GM18951 (cell line): ENCODE data around the gene BRWD1.

Experiments used
- POLR2A ChIP-seq: IDR thresholded peaks from 4 replicates; pipeline ENCODE4 v1.6.1; 2011; ENCODE audit warnings: mild to moderate bottlenecking; ENCODE audit not compliant: insufficient read length, insufficient read depth; ENCODE audit errors: extremely low read depth
- in situ Hi-C: fragments of 300-500 bp; cut with MboI; formaldehyde crosslinking; loops from one replicate; pipeline ENCODE4 v1.12.0; 2022; ENCODE audit warnings: low sequenced_read_pairs, mixed read lengths, inconsistent platforms; ENCODE audit not compliant: unreplicated experiment

BRWD1 gene

GRCh38 chr21:39319251-39319756 lies 5.9 kb upstream of the BRWD1 start:
- TF ChIP-seq POLR2A, result no peak
- in situ Hi-C loops, result no loop called here

- in situ Hi-C loops, result no loop called here
Measured at GRCh38 chr21:39318091-39318959, 4.9 kb upstream of the BRWD1 start.

DNA sequence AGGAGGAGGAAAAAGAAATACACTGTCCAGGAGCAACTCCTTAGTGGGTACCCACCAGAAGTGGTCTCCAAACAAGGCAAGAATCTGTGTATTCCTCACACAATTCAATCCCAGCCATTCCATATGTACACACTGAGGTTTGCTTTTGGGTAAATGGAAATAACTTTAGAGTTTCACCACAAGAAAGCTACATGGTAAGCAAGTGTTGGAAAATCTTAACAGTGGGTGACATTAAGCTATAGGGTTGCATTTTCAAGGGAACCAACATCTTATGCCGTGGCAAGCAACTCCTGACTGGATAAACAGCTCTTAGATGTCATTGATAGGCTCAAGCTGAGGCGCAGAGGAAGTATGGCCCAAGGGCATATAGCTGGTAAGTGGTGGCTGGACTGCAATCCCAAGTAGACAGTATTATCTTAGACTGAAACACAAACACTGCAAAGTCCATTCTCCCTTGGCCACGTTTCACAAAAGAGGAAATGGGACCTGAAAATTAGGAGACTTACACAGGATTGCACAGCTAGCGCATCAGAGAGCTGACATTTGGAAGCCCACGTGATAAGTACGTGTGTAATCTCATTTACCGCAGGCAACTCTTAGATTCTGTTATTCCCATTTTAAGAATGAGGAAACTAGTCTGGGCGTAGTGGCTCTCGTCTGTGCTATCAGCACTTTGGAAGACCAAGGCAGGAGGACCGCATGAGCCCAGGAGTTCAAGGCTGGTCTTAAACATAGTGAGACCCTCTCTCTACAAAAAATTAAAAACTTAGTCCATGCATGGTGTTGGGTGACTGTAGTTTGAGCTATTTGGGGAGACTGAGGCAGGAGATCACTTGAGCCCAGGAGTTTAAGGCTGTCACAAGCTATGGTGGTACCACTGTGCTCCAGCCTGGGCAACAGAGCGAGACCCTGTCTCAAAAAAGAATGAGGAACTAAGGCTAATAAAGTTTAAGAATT lies 4.0 kb upstream of the BRWD1 start:
- no peak for TF ChIP-seq POLR2A
- in situ Hi-C loops, result no loop called here

More at GRCh38 chr21:39318091-39318959, 4.9 kb upstream of the BRWD1 start:
- no peak for TF ChIP-seq POLR2A

GRCh38 chr21:39316729-39317128 lies 3.3 kb upstream of the BRWD1 start:
- TF ChIP-seq POLR2A, result no peak
- in situ Hi-C loops, result no loop called here

DNA sequence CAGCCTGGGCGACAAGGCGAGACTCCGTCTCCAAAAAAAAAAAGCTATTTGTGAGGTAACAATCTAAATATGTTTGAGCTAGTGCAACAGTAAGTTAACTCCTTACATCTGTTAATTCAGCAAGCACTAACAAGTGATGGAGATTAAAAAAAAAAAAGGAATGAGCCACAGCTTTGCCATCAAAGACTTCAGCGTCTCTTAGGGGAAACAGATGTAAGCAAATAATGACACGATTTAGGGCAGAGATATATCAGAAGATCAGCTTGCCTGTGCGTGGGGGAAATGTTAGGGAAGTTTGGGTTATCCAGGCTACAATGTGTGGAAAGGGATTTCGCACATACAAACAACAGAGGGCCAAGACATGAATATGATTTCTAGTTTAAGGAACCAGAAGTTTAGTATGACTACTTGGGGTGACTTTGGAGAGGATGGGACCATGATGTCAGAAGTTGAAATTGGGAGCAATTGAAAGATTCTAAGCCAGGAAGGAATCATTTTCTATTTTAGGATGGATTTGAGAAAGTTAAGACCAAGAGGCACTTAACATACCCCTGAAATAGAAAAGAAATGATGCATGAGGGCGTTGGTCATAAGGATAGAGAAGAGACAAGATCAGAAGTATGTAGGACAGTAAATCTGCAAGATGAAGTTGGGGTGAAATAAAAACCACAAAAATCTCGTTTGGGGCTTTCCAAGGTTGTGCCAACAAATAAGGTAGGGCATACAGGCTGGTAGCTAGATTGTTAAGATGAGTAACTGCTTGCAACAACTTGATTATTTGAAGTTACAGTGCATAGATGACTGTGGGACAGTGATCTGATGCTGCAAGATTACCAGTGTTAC lies 2.4 kb upstream of the BRWD1 start:
- TF ChIP-seq POLR2A, result no peak
- in situ Hi-C loops, result no loop called here

DNA sequence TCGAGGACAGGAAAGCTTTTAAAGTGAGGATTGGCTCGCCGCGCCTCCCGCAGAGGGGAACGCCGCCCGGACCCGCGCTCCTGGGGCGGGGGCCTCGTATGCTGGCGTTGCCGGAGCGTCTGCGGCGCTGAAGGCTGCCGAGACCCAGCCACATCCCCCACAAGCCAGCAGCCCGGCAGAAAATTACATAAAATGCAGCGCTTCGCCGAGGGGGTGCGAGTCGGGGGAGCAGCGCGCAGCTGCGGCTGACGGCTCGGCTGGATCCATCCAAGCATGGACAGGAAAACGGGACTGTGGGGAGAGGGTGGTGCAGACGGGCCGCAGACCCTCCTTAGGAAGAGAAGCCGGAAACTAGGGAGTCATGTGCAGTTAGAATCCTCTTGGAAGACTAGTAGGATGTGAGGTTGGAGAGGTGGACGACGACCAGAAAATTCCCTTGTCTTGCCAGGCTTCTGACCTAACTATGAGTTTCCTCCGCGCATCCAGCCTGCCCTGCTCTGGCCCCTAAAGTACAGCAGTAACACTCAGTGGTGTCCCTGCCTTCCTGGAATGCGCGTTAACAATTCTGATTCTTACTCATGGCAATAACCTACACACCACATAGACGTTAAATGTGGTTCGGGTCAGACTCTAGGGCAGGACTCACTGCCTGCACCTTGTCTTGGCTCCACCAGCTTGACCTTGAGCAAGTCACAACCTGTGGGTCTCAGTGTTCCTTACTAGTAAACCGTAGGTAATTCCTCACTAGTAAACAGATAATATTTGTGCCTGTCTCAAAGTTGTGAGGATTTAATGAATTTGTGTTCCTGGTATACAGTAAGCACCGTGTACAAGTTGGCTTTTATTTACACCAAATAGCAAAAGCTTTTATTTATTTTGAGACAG lies 953 bp upstream of the BRWD1 start:
- TF ChIP-seq POLR2A, result no peak
- in situ Hi-C loops, result no loop called here

DNA sequence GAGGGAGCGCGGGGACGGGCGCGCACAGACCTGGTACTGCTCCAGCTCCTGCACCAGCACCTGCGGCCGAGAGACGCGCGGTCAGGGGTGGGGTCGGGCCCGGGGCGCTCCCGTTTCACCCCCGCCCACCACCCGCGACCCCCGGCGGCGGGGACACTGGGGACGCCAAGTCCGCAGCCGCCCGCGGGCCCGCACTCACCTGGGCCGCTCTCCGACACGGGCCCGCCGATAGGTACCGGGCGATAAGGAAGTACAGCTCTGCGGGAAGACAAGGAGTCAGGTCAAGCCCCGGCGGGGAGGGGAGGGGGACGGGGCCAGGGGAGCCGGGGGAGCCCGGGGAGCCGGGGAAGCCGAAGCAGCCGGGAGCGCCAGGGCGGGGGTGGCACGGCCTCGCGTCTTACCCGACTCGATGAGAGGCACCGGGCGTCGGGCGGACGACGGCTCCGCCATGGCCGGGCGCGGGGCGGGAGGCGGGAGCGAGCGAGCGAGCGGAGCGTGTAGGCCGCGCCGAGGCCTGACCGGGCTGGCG lies 326 bp downstream of the BRWD1 start:
- no peak for TF ChIP-seq POLR2A
- in situ Hi-C loops, result no loop called here

DNA sequence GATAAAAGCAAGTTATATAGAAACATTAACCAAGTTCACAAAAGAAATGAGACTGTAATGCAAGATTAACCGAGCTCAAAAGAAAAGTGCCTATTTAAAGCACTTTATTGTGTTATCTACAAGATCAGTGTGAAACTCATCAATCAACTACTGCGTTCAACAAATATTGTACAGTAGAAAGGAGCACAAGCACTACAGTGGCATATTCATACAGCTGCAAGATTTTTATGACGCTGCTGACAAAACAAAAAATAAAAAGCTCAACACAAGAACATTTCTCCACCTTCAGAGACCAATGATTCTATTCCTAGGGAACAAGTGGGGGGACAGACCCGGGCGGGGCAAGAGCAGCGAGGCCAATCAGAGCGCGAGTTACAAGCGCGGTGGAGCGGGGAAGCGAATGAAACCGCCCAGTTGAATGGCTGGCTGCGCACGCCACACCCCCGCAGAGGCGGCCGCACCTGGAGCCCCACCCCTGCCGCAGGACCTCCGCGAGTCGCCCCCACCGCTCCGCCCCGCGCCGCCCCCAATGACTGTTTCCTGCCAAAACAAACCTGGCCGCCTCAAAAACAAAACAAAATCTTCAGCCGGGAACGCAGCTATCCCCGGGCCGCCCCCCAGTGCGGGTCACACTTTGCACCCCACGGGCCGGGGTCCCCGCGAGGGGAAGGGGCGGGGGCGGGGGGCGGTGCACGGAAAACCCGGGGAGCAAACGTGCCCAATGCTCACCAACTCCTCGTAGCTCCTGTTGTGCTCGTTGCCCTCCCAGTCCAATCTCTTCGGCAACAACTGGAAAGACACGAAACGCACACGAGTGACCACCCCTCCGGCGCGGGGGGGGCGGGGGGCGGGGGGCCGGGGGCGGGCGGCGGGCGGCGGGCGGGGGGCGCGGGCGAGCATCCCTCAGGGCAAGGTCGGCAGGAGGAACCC lies 1.1 kb downstream of the BRWD1 start:
- TF ChIP-seq POLR2A, result peak; percentile 14
- in situ Hi-C loops, result no loop called here

DNA sequence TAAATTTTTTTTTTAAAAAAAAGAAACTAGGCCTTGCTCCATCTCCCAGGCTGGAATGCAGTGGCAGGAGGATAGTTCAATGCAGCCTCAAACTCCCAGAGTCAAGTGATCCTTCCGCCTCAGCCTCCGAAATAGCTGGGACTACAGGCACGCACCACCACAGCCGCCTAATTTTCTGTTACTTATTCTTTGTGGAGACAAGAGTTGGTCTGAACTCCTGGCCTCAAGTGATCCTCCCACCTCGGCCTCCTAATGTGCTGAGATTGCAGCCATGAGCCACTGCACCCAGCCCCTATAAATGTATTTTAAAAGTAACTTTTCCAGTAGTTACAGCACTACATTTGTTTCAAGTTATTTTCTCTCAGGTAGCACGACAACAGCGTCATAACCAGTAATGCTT lies 2.3 kb downstream of the BRWD1 start:
- TF ChIP-seq POLR2A, result no peak
- in situ Hi-C loops, result no loop called here

DNA sequence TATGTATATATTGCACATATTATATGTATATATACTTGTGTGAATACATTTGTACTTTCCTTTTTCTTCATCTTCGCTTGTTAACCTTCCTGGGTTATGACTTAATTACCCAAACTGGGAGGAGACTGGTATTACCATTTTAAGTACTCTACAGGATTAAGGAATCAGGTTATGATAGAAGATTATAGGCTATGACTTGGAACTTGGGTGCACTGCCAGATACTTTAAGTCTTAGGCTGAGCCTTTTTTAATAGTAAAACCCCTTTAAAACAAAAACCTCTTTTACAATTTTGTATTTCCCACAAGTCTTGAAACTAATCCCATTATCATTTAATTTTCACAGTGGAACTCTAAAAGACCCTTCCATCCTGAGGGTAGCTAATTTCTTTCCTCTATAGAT lies 6.0 kb downstream of the BRWD1 start:
- TF ChIP-seq POLR2A, result no peak
- in situ Hi-C loops, result no loop called here

- in situ Hi-C loops, result no loop called here
- no peak for TF ChIP-seq POLR2A
Measured at GRCh38 chr21:39300587-39300986, 12.8 kb downstream of the BRWD1 start.

DNA sequence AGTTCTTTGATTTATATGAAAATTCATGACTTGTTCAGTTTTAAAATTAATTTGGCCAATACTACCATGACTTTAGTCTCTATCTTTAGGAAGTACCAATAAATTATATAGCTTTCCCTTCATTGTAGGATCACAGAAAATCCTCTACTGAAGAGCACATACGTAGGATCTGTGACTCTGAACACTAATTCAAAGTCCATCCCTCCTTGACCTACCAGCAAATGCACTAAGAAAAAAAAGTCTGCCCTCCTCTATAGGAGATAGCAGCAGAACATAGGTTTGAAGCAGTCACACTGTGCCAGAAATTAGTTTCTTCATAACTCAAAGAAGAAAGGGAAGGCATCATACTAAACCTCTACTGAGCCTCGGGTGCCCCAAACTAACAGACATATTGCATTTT lies 16.5 kb downstream of the BRWD1 start:
- in situ Hi-C loops, result no loop called here
- no peak for TF ChIP-seq POLR2A
